Measurements from ENCODE around the gene LSM12. TPM values are rescaled to one million over a fixed set of nuclear protein-coding genes. Genes with fewer than 3 reads are reported as not detected.

The LSM12 gene
- total RNA-seq, 1 donor from 2014 or later: 69.6 TPM

DNA sequence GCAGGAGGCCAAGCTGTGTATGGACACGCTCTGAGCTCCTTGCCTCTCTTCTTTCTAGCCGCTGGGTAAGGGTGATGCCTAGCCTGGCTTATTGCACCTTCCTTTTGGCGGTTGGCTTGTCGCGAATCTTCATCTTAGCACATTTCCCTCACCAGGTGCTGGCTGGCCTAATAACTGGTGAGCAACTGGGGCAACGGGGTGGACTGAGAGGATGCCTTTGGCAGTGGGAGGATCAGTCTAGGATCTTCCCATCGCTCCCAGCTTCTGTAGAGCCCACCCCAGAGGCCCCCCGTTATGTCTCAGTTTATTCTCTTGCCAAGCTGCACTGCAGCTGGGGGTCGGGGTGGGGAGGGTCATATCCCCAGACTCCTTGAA is 8.4 kb upstream of the LSM12 start:
- TF ChIP-seq EZH2phosphoT487 (IDR thresholded peaks at IDR 0.05) (no peak), EZH2 (IDR thresholded peaks at IDR 0.05) (no peak)
- TF ChIP-seq, protein P1, sequence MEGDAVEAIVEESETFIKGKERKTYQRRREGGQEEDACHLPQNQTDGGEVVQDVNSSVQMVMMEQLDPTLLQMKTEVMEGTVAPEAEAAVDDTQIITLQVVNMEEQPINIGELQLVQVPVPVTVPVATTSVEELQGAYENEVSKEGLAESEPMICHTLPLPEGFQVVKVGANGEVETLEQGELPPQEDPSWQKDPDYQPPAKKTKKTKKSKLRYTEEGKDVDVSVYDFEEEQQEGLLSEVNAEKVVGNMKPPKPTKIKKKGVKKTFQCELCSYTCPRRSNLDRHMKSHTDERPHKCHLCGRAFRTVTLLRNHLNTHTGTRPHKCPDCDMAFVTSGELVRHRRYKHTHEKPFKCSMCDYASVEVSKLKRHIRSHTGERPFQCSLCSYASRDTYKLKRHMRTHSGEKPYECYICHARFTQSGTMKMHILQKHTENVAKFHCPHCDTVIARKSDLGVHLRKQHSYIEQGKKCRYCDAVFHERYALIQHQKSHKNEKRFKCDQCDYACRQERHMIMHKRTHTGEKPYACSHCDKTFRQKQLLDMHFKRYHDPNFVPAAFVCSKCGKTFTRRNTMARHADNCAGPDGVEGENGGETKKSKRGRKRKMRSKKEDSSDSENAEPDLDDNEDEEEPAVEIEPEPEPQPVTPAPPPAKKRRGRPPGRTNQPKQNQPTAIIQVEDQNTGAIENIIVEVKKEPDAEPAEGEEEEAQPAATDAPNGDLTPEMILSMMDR (IDR thresholded peaks at IDR 0.05): no peak
- no peak overlapping the region for H3K4me3 Mint-ChIP-seq

DNA sequence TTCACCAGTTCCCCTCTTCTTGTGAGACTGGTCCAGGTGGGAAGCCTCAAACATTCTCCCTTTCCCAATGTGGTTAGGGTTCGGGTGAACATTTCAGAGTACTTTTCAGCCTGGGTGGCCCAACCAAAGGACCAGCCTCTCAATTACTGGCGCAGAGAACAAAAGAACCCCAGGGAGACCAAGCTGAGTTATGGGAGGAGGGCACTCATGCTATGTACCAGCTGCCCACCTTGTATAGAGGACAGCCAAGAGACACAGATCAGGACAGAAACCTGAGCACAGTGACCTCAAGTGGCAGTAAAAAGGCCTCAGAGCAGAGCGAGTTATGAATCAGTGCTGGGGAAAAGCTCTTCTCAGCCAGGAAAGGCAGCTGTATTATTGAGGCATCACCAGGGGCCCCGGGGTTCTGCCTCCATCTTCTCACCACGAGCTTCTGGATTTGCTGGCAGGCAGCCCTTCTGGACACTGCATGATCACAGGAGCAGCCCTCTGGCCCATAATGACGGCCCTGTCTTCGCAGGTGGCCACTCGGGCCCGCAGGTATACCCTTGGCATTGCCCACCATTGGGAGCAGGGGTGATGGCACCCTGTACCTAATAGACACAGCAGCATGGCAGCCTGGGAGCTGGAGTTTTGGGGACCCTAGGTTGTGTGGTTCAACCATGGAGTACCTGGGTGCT is 7.9 kb upstream of the LSM12 start:
- Mint-ChIP-seq H3K27me3 (ENCODE audit: insufficient read depth, low read depth) (peaks cover 3% of the 10 kb centered on the region), H3K27ac (no peak overlapping the region), H3K4me1 (peaks cover 24% of the 10 kb centered on the region), H3K36me3 (peaks cover 28% of the 10 kb centered on the region), H3K9me3 (no peaks in the 10 kb centered on the region), H3K4me3 (no peak overlapping the region)
- Histone ChIP-seq H3K4me1 (peaks cover 9% of the 10 kb centered on the region), H3K9ac (no peak overlapping the region), H3K4me3 (no peak overlapping the region), H4K20me1 (ENCODE audit: low read depth) (peaks cover 3% of the 10 kb centered on the region), H3F3A (ENCODE audit: low read depth) (peaks cover 44% of the 10 kb centered on the region), H3K36me3 (no peaks in the 10 kb centered on the region), H3K27ac (peak overlapping the region; percentile 43), H2AFZ (replicated peaks) (no peak overlapping the region), H3K4me2 (no peak overlapping the region), H3K27me3 (no peaks in the 10 kb centered on the region), H3K79me2 (ENCODE audit: low read depth) (peaks cover 35% of the 10 kb centered on the region), H3K9me3 (ENCODE audit: low read depth) (no peaks in the 10 kb centered on the region)
- DNase-seq (ENCODE audit: low spot score): no peak
- no peak for TF ChIP-seq EZH2 (IDR thresholded peaks at IDR 0.05)
- no peak for TF ChIP-seq EZH2phosphoT487 (IDR thresholded peaks at IDR 0.05)
- TF ChIP-seq, protein P1 (IDR thresholded peaks at IDR 0.05): no peak

More for the DNA sequence above, 8.4 kb upstream of the LSM12 start:
- Histone ChIP-seq H3K27me3 (no peaks in the 10 kb centered on the region), H3K9ac (no peak overlapping the region), H3K27ac (no peak overlapping the region), H3K79me2 (ENCODE audit: low read depth) (peaks cover 35% of the 10 kb centered on the region), H3F3A (ENCODE audit: low read depth) (peaks cover 40% of the 10 kb centered on the region), H3K4me1 (peaks cover 7% of the 10 kb centered on the region), H3K36me3 (no peaks in the 10 kb centered on the region), H4K20me1 (ENCODE audit: low read depth) (peaks cover 3% of the 10 kb centered on the region), H3K4me2 (no peak overlapping the region), H3K4me3 (no peak overlapping the region), H3K9me3 (ENCODE audit: low read depth) (no peaks in the 10 kb centered on the region), H2AFZ (replicated peaks) (no peak overlapping the region)
- H3K27ac Mint-ChIP-seq: peak overlapping the region; percentile 66
- peaks cover 30% of the 10 kb centered on the region for H3K36me3 Mint-ChIP-seq
- no peaks in the 10 kb centered on the region for H3K9me3 Mint-ChIP-seq
- peaks cover 3% of the 10 kb centered on the region for H3K27me3 Mint-ChIP-seq (ENCODE audit: insufficient read depth, low read depth)
- H3K4me1 Mint-ChIP-seq: peaks cover 25% of the 10 kb centered on the region
- DNase-seq (ENCODE audit: low spot score): no peak

GRCh38 chr17:44071772-44072171 is 5.3 kb upstream of the LSM12 start:
- Histone ChIP-seq H3K4me2 (peak overlapping the region; percentile 84), H3K36me3 (no peaks in the 10 kb centered on the region), H2AFZ (replicated peaks) (no peak overlapping the region), H3K27me3 (no peaks in the 10 kb centered on the region), H3F3A (ENCODE audit: low read depth) (peaks cover 47% of the 10 kb centered on the region), H3K9ac (peak overlapping the region; percentile 60), H3K27ac (no peak overlapping the region), H3K9me3 (ENCODE audit: low read depth) (no peaks in the 10 kb centered on the region), H3K79me2 (ENCODE audit: low read depth) (peaks cover 35% of the 10 kb centered on the region), H3K4me1 (peaks cover 9% of the 10 kb centered on the region), H3K4me3 (peak overlapping the region; percentile 66), H4K20me1 (ENCODE audit: low read depth) (peaks cover 3% of the 10 kb centered on the region)
- TF ChIP-seq EZH2phosphoT487 (IDR thresholded peaks at IDR 0.05): no peak
- TF ChIP-seq, protein P1 (IDR thresholded peaks at IDR 0.05): no peak
- TF ChIP-seq EZH2 (IDR thresholded peaks at IDR 0.05): no peak
- Mint-ChIP-seq H3K4me1 (peaks cover 23% of the 10 kb centered on the region), H3K27ac (peak overlapping the region; percentile 26), H3K27me3 (ENCODE audit: insufficient read depth, low read depth) (peaks cover 8% of the 10 kb centered on the region), H3K4me3 (peak overlapping the region; percentile 94), H3K9me3 (no peaks in the 10 kb centered on the region), H3K36me3 (peaks cover 24% of the 10 kb centered on the region)
- no peak for DNase-seq (ENCODE audit: low spot score)

Data from neural progenitor cell (in vitro differentiated cells).